ENCODE data around the gene HFE. TPM values are rescaled to one million over a fixed set of nuclear protein-coding genes. Genes with fewer than 3 reads are reported as not detected.

The HFE gene
- total RNA-seq, 4 donors from 2014 or later, result 1.6 to 7.8 (median 5.0) TPM

GRCh38 chr6:26086211-26086610 is 1.0 kb upstream of the HFE start:
- Histone ChIP-seq H3K4me1 (peaks cover 8 to 28% (median 17%) of the 10 kb centered on the region in 4 donors), H3K9me3 (peaks cover 0 to under 1% of the 10 kb centered on the region in 2 donors), H3K4me3 (no peak overlapping the region), H3K27ac (no peak overlapping the region), H3K27me3 (no peaks in the 10 kb centered on the region), H3K36me3 (no peaks in the 10 kb centered on the region)
- 67 to 95% methylated on average over 3 of the region's 3 CpGs for WGBS, 2 donors (ENCODE audit: low coverage in 1 of 2)
- intact Hi-C loops (cut with DNase I; ENCODE audit: low total_unique reads), result no loop called here
- no peak for DNase-seq
- TF ChIP-seq POLR2A (IDR thresholded peaks at IDR 0.05) (no peak), POLR2AphosphoS5 (IDR thresholded peaks at IDR 0.05) (no peak), EP300 (IDR thresholded peaks at IDR 0.05; ENCODE audit: low read depth) (no peak)
- TF ChIP-seq, protein P1, sequence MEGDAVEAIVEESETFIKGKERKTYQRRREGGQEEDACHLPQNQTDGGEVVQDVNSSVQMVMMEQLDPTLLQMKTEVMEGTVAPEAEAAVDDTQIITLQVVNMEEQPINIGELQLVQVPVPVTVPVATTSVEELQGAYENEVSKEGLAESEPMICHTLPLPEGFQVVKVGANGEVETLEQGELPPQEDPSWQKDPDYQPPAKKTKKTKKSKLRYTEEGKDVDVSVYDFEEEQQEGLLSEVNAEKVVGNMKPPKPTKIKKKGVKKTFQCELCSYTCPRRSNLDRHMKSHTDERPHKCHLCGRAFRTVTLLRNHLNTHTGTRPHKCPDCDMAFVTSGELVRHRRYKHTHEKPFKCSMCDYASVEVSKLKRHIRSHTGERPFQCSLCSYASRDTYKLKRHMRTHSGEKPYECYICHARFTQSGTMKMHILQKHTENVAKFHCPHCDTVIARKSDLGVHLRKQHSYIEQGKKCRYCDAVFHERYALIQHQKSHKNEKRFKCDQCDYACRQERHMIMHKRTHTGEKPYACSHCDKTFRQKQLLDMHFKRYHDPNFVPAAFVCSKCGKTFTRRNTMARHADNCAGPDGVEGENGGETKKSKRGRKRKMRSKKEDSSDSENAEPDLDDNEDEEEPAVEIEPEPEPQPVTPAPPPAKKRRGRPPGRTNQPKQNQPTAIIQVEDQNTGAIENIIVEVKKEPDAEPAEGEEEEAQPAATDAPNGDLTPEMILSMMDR (IDR thresholded peaks at IDR 0.05), result no peak
- in situ Hi-C loops (cut with MboI; ENCODE audit: low pct_ligation_motif_present in 1 of 4, low pct_unique_long_range_greater_than_20kb in 1 of 4, low sequenced_read_pairs in 3 of 4), result no loop called here

- no peaks in the 10 kb centered on the region for H3K27me3 ChIP-seq
- intact Hi-C loops (cut with DNase I; ENCODE audit: low total_unique reads) (no loop called here), in situ Hi-C loops (cut with MboI; ENCODE audit: low pct_ligation_motif_present in 1 of 4, low pct_unique_long_range_greater_than_20kb in 1 of 4, low sequenced_read_pairs in 3 of 4) (no loop called here)
- DNase-seq, result no peak
- H3K27ac ChIP-seq, result peak overlapping the region; percentile 90 to 94 (median 92)
- H3K4me1 ChIP-seq, result peaks cover 8 to 28% (median 17%) of the 10 kb centered on the region in 4 donors
- H3K36me3 ChIP-seq, result no peaks in the 10 kb centered on the region
- no peaks in the 10 kb centered on the region for H3K9me3 ChIP-seq
- WGBS, 2 donors (ENCODE audit: low coverage in 1 of 2), result 48 to 67% methylated on average over 3 to 5 of the region's 5 CpGs
- peak overlapping the region in 2 of 4 donors; percentile 71 to 77 for H3K4me3 ChIP-seq
- peak; percentile 39 for TF ChIP-seq EP300 (IDR thresholded peaks at IDR 0.05; ENCODE audit: low read depth)
- peak in 2 of 3 donors; percentile 15 to 48 for TF ChIP-seq POLR2AphosphoS5 (IDR thresholded peaks at IDR 0.05)
- TF ChIP-seq POLR2A (IDR thresholded peaks at IDR 0.05), result no peak
Observed at GRCh38 chr6:26088344-26088743, 1.1 kb downstream of the HFE start.

DNA sequence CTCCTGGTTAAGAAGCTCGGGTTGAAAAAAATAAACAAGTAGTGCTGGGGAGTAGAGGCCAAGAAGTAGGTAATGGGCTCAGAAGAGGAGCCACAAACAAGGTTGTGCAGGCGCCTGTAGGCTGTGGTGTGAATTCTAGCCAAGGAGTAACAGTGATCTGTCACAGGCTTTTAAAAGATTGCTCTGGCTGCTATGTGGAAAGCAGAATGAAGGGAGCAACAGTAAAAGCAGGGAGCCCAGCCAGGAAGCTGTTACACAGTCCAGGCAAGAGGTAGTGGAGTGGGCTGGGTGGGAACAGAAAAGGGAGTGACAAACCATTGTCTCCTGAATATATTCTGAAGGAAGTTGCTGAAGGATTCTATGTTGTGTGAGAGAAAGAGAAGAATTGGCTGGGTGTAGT is 2.0 kb downstream of the HFE start:
- intact Hi-C loops (cut with DNase I; ENCODE audit: low total_unique reads) (no loop called here), in situ Hi-C loops (cut with MboI; ENCODE audit: low pct_ligation_motif_present in 1 of 4, low pct_unique_long_range_greater_than_20kb in 1 of 4, low sequenced_read_pairs in 3 of 4) (no loop called here)
- TF ChIP-seq, protein P1 (IDR thresholded peaks at IDR 0.05), result no peak
- no peak for TF ChIP-seq POLR2AphosphoS5 (IDR thresholded peaks at IDR 0.05)
- TF ChIP-seq POLR2A (IDR thresholded peaks at IDR 0.05), result no peak
- TF ChIP-seq EP300 (IDR thresholded peaks at IDR 0.05; ENCODE audit: low read depth), result no peak
- Histone ChIP-seq H3K27me3 (no peaks in the 10 kb centered on the region), H3K27ac (peak overlapping the region; percentile 90 to 94 (median 92)), H3K9me3 (no peaks in the 10 kb centered on the region), H3K4me3 (no peak overlapping the region), H3K4me1 (peaks cover 8 to 28% (median 17%) of the 10 kb centered on the region in 4 donors), H3K36me3 (no peaks in the 10 kb centered on the region)
- peak; percentile 24 for DNase-seq
- 66 to 71% methylated on average over 1 to 2 of the region's 2 CpGs for WGBS, 2 donors (ENCODE audit: low coverage in 1 of 2)

DNA sequence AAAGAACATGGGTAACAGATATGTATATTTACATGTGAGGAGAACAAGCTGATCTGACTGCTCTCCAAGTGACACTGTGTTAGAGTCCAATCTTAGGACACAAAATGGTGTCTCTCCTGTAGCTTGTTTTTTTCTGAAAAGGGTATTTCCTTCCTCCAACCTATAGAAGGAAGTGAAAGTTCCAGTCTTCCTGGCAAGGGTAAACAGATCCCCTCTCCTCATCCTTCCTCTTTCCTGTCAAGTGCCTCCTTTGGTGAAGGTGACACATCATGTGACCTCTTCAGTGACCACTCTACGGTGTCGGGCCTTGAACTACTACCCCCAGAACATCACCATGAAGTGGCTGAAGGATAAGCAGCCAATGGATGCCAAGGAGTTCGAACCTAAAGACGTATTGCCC is 5.2 kb downstream of the HFE start:
- no peaks in the 10 kb centered on the region for H3K27me3 ChIP-seq
- in situ Hi-C loops (cut with MboI; ENCODE audit: low pct_ligation_motif_present in 1 of 4, low pct_unique_long_range_greater_than_20kb in 1 of 4, low sequenced_read_pairs in 3 of 4), result no loop called here
- H3K4me3 ChIP-seq, result no peak overlapping the region
- no peaks in the 10 kb centered on the region for H3K36me3 ChIP-seq
- H3K9me3 ChIP-seq, result no peaks in the 10 kb centered on the region
- peaks cover 8 to 21% (median 17%) of the 10 kb centered on the region in 4 donors for H3K4me1 ChIP-seq
- intact Hi-C loops (cut with DNase I; ENCODE audit: low total_unique reads), result no loop called here
- TF ChIP-seq POLR2AphosphoS5 (IDR thresholded peaks at IDR 0.05), result no peak
- no peak for TF ChIP-seq POLR2A (IDR thresholded peaks at IDR 0.05)
- TF ChIP-seq, protein P1 (IDR thresholded peaks at IDR 0.05), result no peak
- TF ChIP-seq EP300 (IDR thresholded peaks at IDR 0.05; ENCODE audit: low read depth), result no peak
- H3K27ac ChIP-seq, result no peak overlapping the region
- DNase-seq, result no peak
- 79% methylated on average over 4 of the region's 4 CpGs; no CpG with 5 or more reads in 1 of the 2 donors for WGBS, 2 donors (ENCODE audit: low coverage in 1 of 2)

DNA sequence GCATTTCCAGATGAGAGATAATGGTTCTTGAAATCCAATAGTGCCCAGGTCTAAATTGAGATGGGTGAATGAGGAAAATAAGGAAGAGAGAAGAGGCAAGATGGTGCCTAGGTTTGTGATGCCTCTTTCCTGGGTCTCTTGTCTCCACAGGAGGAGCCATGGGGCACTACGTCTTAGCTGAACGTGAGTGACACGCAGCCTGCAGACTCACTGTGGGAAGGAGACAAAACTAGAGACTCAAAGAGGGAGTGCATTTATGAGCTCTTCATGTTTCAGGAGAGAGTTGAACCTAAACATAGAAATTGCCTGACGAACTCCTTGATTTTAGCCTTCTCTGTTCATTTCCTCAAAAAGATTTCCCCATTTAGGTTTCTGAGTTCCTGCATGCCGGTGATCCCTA is 6.8 kb downstream of the HFE start:
- no peak for TF ChIP-seq POLR2AphosphoS5 (IDR thresholded peaks at IDR 0.05)
- TF ChIP-seq POLR2A (IDR thresholded peaks at IDR 0.05), result no peak
- no peak for TF ChIP-seq EP300 (IDR thresholded peaks at IDR 0.05; ENCODE audit: low read depth)
- TF ChIP-seq, protein P1 (IDR thresholded peaks at IDR 0.05), result no peak
- in situ Hi-C loops (cut with MboI; ENCODE audit: low pct_ligation_motif_present in 1 of 4, low pct_unique_long_range_greater_than_20kb in 1 of 4, low sequenced_read_pairs in 3 of 4), result no loop called here
- 71 to 87% methylated on average over 1 to 5 of the region's 5 CpGs for WGBS, 2 donors (ENCODE audit: low coverage in 1 of 2)

More for the DNA sequence above, 6.8 kb downstream of the HFE start:
- H3K9me3 ChIP-seq, result no peaks in the 10 kb centered on the region
- H3K36me3 ChIP-seq, result no peaks in the 10 kb centered on the region
- H3K27ac ChIP-seq, result no peak overlapping the region
- no peaks in the 10 kb centered on the region for H3K27me3 ChIP-seq
- H3K4me3 ChIP-seq, result no peak overlapping the region
- H3K4me1 ChIP-seq, result peaks cover 0 to 8% (median 5%) of the 10 kb centered on the region in 4 donors
- no peak for DNase-seq
- intact Hi-C loops (cut with DNase I; ENCODE audit: low total_unique reads), result no loop called here
